ENCODE measurements around the gene ADAMTS12. TPM values are rescaled to one million over a fixed set of nuclear protein-coding genes. Genes with fewer than 3 reads are reported as not detected.

ADAMTS12 gene
- total and polyA plus RNA-seq, 5 donors = 0.54 to 1.4 (median 1.0) TPM

GRCh38 chr5:33488558-33489355, 403.0 kb downstream of the ADAMTS12 start:
- ATAC-seq (no peak), DNase-seq (no peak)
- H3K4me1 ChIP-seq (ENCODE audit: control insufficient read depth, insufficient read depth, low read length) = no peaks in the 10 kb centered on the region
- intact Hi-C loops (cut with DNase I) = no loop called here
- no peaks in the 10 kb centered on the region for H3K9me3 ChIP-seq (ENCODE audit: control insufficient read depth, low read length)
- WGBS = 94% methylated on average over 19 of the region's 19 CpGs
- H3K27me3 ChIP-seq (ENCODE audit: control insufficient read depth, insufficient read depth) = no peaks in the 10 kb centered on the region
- H3K4me3 ChIP-seq (ENCODE audit: low read length) = no peak overlapping the region
- H3K27ac ChIP-seq (ENCODE audit: low read length) = no peak overlapping the region

GRCh38 chr5:33487236-33487635, 404.6 kb downstream of the ADAMTS12 start:
- ATAC-seq = no peak
- 72% methylated on average over 3 of the region's 3 CpGs for WGBS
- no peaks in the 10 kb centered on the region for H3K9me3 ChIP-seq (ENCODE audit: control insufficient read depth, low read length)
- DNase-seq = no peak
- intact Hi-C loops (cut with DNase I) = no loop called here
- H3K4me3 ChIP-seq (ENCODE audit: low read length) = no peak overlapping the region
- H3K27me3 ChIP-seq (ENCODE audit: control insufficient read depth, insufficient read depth) = no peaks in the 10 kb centered on the region
- no peak overlapping the region for H3K27ac ChIP-seq (ENCODE audit: low read length)
- H3K4me1 ChIP-seq (ENCODE audit: control insufficient read depth, insufficient read depth, low read length) = no peaks in the 10 kb centered on the region

GRCh38 chr5:33482335-33482734, 409.5 kb downstream of the ADAMTS12 start:
- intact Hi-C loops (cut with DNase I) = no loop called here
- 79% methylated on average over 7 of the region's 7 CpGs for WGBS
- DNase-seq (no peak), ATAC-seq (no peak)
- Histone ChIP-seq H3K9me3 (ENCODE audit: control insufficient read depth, low read length) (no peaks in the 10 kb centered on the region), H3K27ac (ENCODE audit: low read length) (no peak overlapping the region), H3K27me3 (ENCODE audit: control insufficient read depth, insufficient read depth) (no peaks in the 10 kb centered on the region), H3K4me3 (ENCODE audit: low read length) (no peak overlapping the region), H3K4me1 (ENCODE audit: control insufficient read depth, insufficient read depth, low read length) (no peaks in the 10 kb centered on the region)

- Histone ChIP-seq H3K27me3 (ENCODE audit: control insufficient read depth, insufficient read depth) (no peaks in the 10 kb centered on the region), H3K9me3 (ENCODE audit: control insufficient read depth, low read length) (no peaks in the 10 kb centered on the region), H3K4me1 (ENCODE audit: control insufficient read depth, insufficient read depth, low read length) (no peaks in the 10 kb centered on the region), H3K27ac (ENCODE audit: low read length) (no peak overlapping the region), H3K4me3 (ENCODE audit: low read length) (no peak overlapping the region)
- 71% methylated on average over 2 of the region's 2 CpGs for WGBS
- no peak for ATAC-seq
- no peak for DNase-seq
- intact Hi-C loops (cut with DNase I) = no loop called here
Observed at GRCh38 chr5:33480876-33481275, 410.9 kb downstream of the ADAMTS12 start.

- 96% methylated on average over 3 of the region's 3 CpGs for whole genome bisulfite sequencing
- Histone ChIP-seq H3K27me3 (ENCODE audit: control insufficient read depth, insufficient read depth) (no peaks in the 10 kb centered on the region), H3K4me3 (ENCODE audit: low read length) (no peak overlapping the region), H3K27ac (ENCODE audit: low read length) (no peak overlapping the region), H3K9me3 (ENCODE audit: control insufficient read depth, low read length) (no peaks in the 10 kb centered on the region), H3K4me1 (ENCODE audit: control insufficient read depth, insufficient read depth, low read length) (no peaks in the 10 kb centered on the region)
- intact Hi-C loops (cut with DNase I) = no loop called here
- ATAC-seq = no peak
- no peak for DNase-seq
Observed at GRCh38 chr5:33479311-33479710, 412.5 kb downstream of the ADAMTS12 start.

- Histone ChIP-seq H3K9me3 (ENCODE audit: control insufficient read depth, low read length) (no peaks in the 10 kb centered on the region), H3K4me1 (ENCODE audit: control insufficient read depth, insufficient read depth, low read length) (no peaks in the 10 kb centered on the region), H3K27me3 (ENCODE audit: control insufficient read depth, insufficient read depth) (no peaks in the 10 kb centered on the region), H3K4me3 (ENCODE audit: low read length) (no peak overlapping the region), H3K27ac (ENCODE audit: low read length) (no peak overlapping the region)
- DNase-seq (no peak), ATAC-seq (no peak)
- 98% methylated on average over 2 of the region's 2 CpGs for WGBS
- intact Hi-C loops (cut with DNase I) = no loop called here
Observed at GRCh38 chr5:33477816-33478215, 414.0 kb downstream of the ADAMTS12 start.

GRCh38 chr5:33476992-33477391, 414.8 kb downstream of the ADAMTS12 start:
- intact Hi-C loops (cut with DNase I) = no loop called here
- Histone ChIP-seq H3K4me3 (ENCODE audit: low read length) (no peak overlapping the region), H3K27ac (ENCODE audit: low read length) (no peak overlapping the region), H3K9me3 (ENCODE audit: control insufficient read depth, low read length) (no peaks in the 10 kb centered on the region), H3K27me3 (ENCODE audit: control insufficient read depth, insufficient read depth) (no peaks in the 10 kb centered on the region), H3K4me1 (ENCODE audit: control insufficient read depth, insufficient read depth, low read length) (no peaks in the 10 kb centered on the region)
- DNase-seq (no peak), ATAC-seq (no peak)
- 96% methylated on average over 3 of the region's 3 CpGs for WGBS

- 94% methylated on average over 5 of the region's 5 CpGs for WGBS
- no peaks in the 10 kb centered on the region for H3K4me1 ChIP-seq (ENCODE audit: control insufficient read depth, insufficient read depth, low read length)
- intact Hi-C loops (cut with DNase I) = no loop called here
- ATAC-seq (no peak), DNase-seq (no peak)
- no peak overlapping the region for H3K27ac ChIP-seq (ENCODE audit: low read length)
- H3K9me3 ChIP-seq (ENCODE audit: control insufficient read depth, low read length) = no peaks in the 10 kb centered on the region
- H3K27me3 ChIP-seq (ENCODE audit: control insufficient read depth, insufficient read depth) = no peaks in the 10 kb centered on the region
- H3K4me3 ChIP-seq (ENCODE audit: low read length) = no peak overlapping the region
Observed at GRCh38 chr5:33475706-33476105, 416.1 kb downstream of the ADAMTS12 start.

GRCh38 chr5:33474931-33475499, 416.8 kb downstream of the ADAMTS12 start:
- H3K4me1 ChIP-seq (ENCODE audit: control insufficient read depth, insufficient read depth, low read length) = no peaks in the 10 kb centered on the region
- ATAC-seq = no peak
- no peak for DNase-seq
- intact Hi-C loops (cut with DNase I) = no loop called here
- H3K9me3 ChIP-seq (ENCODE audit: control insufficient read depth, low read length) = no peaks in the 10 kb centered on the region
- H3K4me3 ChIP-seq (ENCODE audit: low read length) = no peak overlapping the region
- WGBS = 77% methylated on average over 3 of the region's 3 CpGs
- H3K27ac ChIP-seq (ENCODE audit: low read length) = no peak overlapping the region
- no peaks in the 10 kb centered on the region for H3K27me3 ChIP-seq (ENCODE audit: control insufficient read depth, insufficient read depth)

GRCh38 chr5:33474004-33474403, 417.8 kb downstream of the ADAMTS12 start:
- 93% methylated on average over 2 of the region's 2 CpGs for WGBS

More at GRCh38 chr5:33474004-33474403, 417.8 kb downstream of the ADAMTS12 start:
- H3K4me3 ChIP-seq (ENCODE audit: low read length) = no peak overlapping the region
- ATAC-seq (no peak), DNase-seq (no peak)
- no peaks in the 10 kb centered on the region for H3K4me1 ChIP-seq (ENCODE audit: control insufficient read depth, insufficient read depth, low read length)
- no peak overlapping the region for H3K27ac ChIP-seq (ENCODE audit: low read length)
- H3K9me3 ChIP-seq (ENCODE audit: control insufficient read depth, low read length) = no peaks in the 10 kb centered on the region
- intact Hi-C loops (cut with DNase I) = no loop called here
- no peaks in the 10 kb centered on the region for H3K27me3 ChIP-seq (ENCODE audit: control insufficient read depth, insufficient read depth)

Data from right cardiac atrium (tissue), 5 donors.